Muscle of leg (tissue), 11 donors: ENCODE measurements around the gene ST8SIA2. TPM values are rescaled to one million over a fixed set of nuclear protein-coding genes. Genes with fewer than 3 reads are reported as not detected.

ENCODE experiments used
- DNase-seq: peaks from one replicate; pipeline ENCODE4 v3.0.0; 2013
- H3K27ac ChIP-seq: one replicate; pipeline ENCODE4 v1.5.1; 2013; ENCODE audit warnings: mild to moderate bottlenecking, low read length, control low read depth
- H3K27me3 ChIP-seq: one replicate; pipeline ENCODE4 v1.6.1; 2013; ENCODE audit warnings: low read length; ENCODE audit not compliant: control insufficient read depth, insufficient read depth
- H3K36me3 ChIP-seq: one replicate; pipeline ENCODE4 v1.6.1; 2013; ENCODE audit warnings: low read length; ENCODE audit not compliant: control insufficient read depth, insufficient read depth
- H3K4me1 ChIP-seq: one replicate; pipeline ENCODE4 v1.6.1; 2013; ENCODE audit warnings: low read length; ENCODE audit not compliant: control insufficient read depth, insufficient read depth
- H3K4me3 ChIP-seq: one replicate; pipeline ENCODE4 v1.5.1; 2013; ENCODE audit warnings: low read length, control low read depth
- H3K9me3 ChIP-seq: replicated peaks from 2 replicates; pipeline ENCODE4 v1.6.1; 2013; ENCODE audit warnings: low read depth, low read length; ENCODE audit not compliant: control insufficient read depth
- WGBS: methylation state at CpG from one replicate; pipeline ENCODE4 v1.1.5; 2013; ENCODE audit warnings: missing lambda C conversion rate; ENCODE audit not compliant: insufficient coverage; 5-methylcytosine and 5-hydroxymethylcytosine counted together
- polyA plus RNA-seq, 8 donors: library from polyadenylated mRNA; unstranded; fragments of 120-200 nt; gene quantifications; one replicate each; pipeline versions ENCODE4 v1.2.1 to v1.2.3, GENCODE V29; 2013; ENCODE audit warnings: inconsistent platforms in 1 of 8, low replicate concordance in 1 of 8; ENCODE audit not compliant: insufficient read length in 8 of 8, insufficient read depth in 1 of 8
- total RNA-seq: library from RNA; stranded (reverse); fragments of 120-200 nt; gene quantifications from one replicate; pipeline ENCODE4 v1.2.4, GENCODE V29; 2013

ST8SIA2 gene
- total and polyA plus RNA-seq, 9 donors: 9.0 to 19.3 (median 16.9) TPM

GRCh38 chr15:92429378-92430068 lies 35.8 kb downstream of the ST8SIA2 start:
- WGBS: no CpG with 5 or more reads among the region's 2 CpGs
- no peak overlapping the region for H3K27ac ChIP-seq
- DNase-seq: no peak

GRCh38 chr15:92430069-92430440 lies 36.4 kb downstream of the ST8SIA2 start:
- WGBS: no CpG with 5 or more reads among the region's 1 CpG
- Histone ChIP-seq H3K27ac (no peak overlapping the region), H3K4me3 (no peak overlapping the region), H3K9me3 (no peaks in the 10 kb centered on the region), H3K4me1 (no peaks in the 10 kb centered on the region), H3K36me3 (peaks cover 14% of the 10 kb centered on the region), H3K27me3 (no peaks in the 10 kb centered on the region)
- no peak for DNase-seq

More at GRCh38 chr15:92429378-92430068, 35.8 kb downstream of the ST8SIA2 start:
- Histone ChIP-seq H3K4me1 (no peaks in the 10 kb centered on the region), H3K36me3 (peaks cover 12% of the 10 kb centered on the region), H3K4me3 (no peak overlapping the region), H3K27me3 (no peaks in the 10 kb centered on the region), H3K9me3 (no peaks in the 10 kb centered on the region)

GRCh38 chr15:92435145-92435544 lies 41.5 kb downstream of the ST8SIA2 start:
- H3K4me1 ChIP-seq: peaks cover 18% of the 10 kb centered on the region
- H3K27ac ChIP-seq: no peak overlapping the region
- DNase-seq: no peak
- no peaks in the 10 kb centered on the region for H3K27me3 ChIP-seq
- WGBS: 86% methylated on average over 3 of the region's 3 CpGs
- H3K9me3 ChIP-seq: no peaks in the 10 kb centered on the region
- no peak overlapping the region for H3K4me3 ChIP-seq
- H3K36me3 ChIP-seq: peaks cover 40% of the 10 kb centered on the region

GRCh38 chr15:92438471-92438870 lies 44.8 kb downstream of the ST8SIA2 start:
- no peak overlapping the region for H3K4me3 ChIP-seq
- peaks cover 18% of the 10 kb centered on the region for H3K4me1 ChIP-seq
- H3K9me3 ChIP-seq: no peaks in the 10 kb centered on the region
- H3K36me3 ChIP-seq: peaks cover 37% of the 10 kb centered on the region
- H3K27ac ChIP-seq: no peak overlapping the region
- 85% methylated on average over 10 of the region's 12 CpGs for WGBS
- no peaks in the 10 kb centered on the region for H3K27me3 ChIP-seq
- no peak for DNase-seq

GRCh38 chr15:92443381-92443780 lies 49.7 kb downstream of the ST8SIA2 start:
- 88% methylated on average over 3 of the region's 3 CpGs for WGBS
- Histone ChIP-seq H3K4me3 (no peak overlapping the region), H3K9me3 (no peaks in the 10 kb centered on the region), H3K27me3 (no peaks in the 10 kb centered on the region), H3K36me3 (peaks cover 30% of the 10 kb centered on the region), H3K27ac (no peak overlapping the region), H3K4me1 (peaks cover 17% of the 10 kb centered on the region)
- DNase-seq: no peak

DNA sequence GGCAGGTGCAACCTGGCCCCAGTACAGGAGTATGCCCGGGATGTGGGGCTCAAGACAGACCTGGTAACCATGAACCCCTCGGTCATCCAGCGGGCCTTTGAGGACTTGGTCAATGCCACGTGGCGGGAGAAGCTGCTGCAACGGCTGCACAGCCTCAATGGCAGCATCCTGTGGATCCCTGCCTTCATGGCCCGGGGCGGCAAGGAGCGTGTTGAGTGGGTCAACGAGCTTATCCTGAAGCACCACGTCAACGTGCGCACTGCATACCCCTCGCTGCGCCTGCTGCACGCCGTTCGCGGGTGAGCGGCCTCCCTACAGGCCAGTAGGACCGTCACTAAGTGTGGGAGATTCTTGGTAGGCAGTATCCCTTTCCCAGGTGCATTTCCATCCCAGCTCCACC lies 51.0 kb downstream of the ST8SIA2 start:
- WGBS: 94% methylated on average over 21 of the region's 21 CpGs
- H3K9me3 ChIP-seq: no peaks in the 10 kb centered on the region

DNA sequence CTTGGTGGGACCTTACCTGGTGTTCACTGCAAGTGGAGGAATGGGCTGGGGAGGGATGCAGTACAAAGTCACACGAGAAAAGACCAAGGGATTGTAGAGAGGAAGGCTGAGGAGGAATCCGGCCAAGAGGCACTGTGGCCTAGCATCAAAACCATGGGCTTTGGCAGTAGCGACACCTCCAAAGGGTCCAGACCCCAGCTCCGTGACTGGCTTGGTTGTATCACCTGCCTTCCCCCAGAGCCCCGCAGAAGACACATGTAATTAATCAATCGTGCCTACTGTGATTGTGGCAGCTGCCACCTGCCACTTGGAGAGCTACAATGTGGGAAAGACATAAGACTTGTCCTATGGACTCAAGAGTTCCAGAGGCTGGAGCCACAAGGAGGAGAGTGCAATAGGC lies 54.7 kb downstream of the ST8SIA2 start:
- Histone ChIP-seq H3K9me3 (no peaks in the 10 kb centered on the region), H3K4me1 (no peaks in the 10 kb centered on the region), H3K27me3 (no peaks in the 10 kb centered on the region), H3K4me3 (no peak overlapping the region), H3K27ac (no peak overlapping the region), H3K36me3 (peaks cover 28% of the 10 kb centered on the region)
- 93% methylated on average over 6 of the region's 6 CpGs for WGBS
- no peak for DNase-seq

More for the DNA sequence above, 51.0 kb downstream of the ST8SIA2 start:
- peaks cover 4% of the 10 kb centered on the region for H3K4me1 ChIP-seq
- peaks cover 28% of the 10 kb centered on the region for H3K36me3 ChIP-seq
- H3K4me3 ChIP-seq: no peak overlapping the region
- H3K27me3 ChIP-seq: no peaks in the 10 kb centered on the region
- no peak overlapping the region for H3K27ac ChIP-seq
- no peak for DNase-seq

GRCh38 chr15:92449476-92449875 lies 55.8 kb downstream of the ST8SIA2 start:
- no peak for DNase-seq
- Histone ChIP-seq H3K36me3 (peaks cover 25% of the 10 kb centered on the region), H3K27ac (no peak overlapping the region), H3K4me1 (no peaks in the 10 kb centered on the region), H3K9me3 (no peaks in the 10 kb centered on the region), H3K27me3 (no peaks in the 10 kb centered on the region), H3K4me3 (no peak overlapping the region)
- whole genome bisulfite sequencing: no CpG with 5 or more reads among the region's 2 CpGs

DNA sequence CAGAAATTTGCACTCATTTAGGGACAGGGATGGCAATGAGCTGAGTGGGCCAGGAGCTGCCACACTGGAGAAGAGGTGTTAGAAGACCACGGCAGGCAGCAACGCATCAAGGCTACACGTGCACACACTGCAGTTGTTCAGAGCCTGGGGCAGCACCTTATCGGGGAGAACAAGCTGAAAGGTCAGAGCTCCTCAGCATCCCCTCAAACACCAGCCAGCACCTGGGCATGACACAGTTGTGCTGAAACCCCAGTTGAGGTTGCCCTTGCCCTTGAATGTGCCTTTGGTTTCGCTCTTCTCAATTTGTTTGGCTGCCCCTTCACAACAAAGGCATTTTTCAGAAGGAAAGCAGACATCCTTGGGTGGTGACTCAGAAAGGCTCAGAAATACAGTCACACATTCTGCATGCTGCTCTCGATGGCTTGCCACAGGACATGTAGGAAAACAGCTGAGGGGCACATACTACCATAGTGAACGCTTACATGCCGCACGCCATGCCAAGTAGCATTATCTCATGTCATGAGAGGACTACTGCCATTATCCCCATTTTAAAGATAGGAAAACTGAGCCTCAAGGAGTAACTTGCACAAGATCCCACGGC lies 57.6 kb downstream of the ST8SIA2 start:
- 97% methylated on average over 9 of the region's 10 CpGs for WGBS
- no peaks in the 10 kb centered on the region for H3K27me3 ChIP-seq
- H3K4me3 ChIP-seq: no peak overlapping the region
- H3K4me1 ChIP-seq: no peaks in the 10 kb centered on the region
- no peak overlapping the region for H3K27ac ChIP-seq
- H3K36me3 ChIP-seq: peaks cover 19% of the 10 kb centered on the region
- no peak for DNase-seq
- H3K9me3 ChIP-seq: no peaks in the 10 kb centered on the region

- Histone ChIP-seq H3K27me3 (no peaks in the 10 kb centered on the region), H3K36me3 (peaks cover 19% of the 10 kb centered on the region), H3K4me3 (no peak overlapping the region), H3K4me1 (no peaks in the 10 kb centered on the region), H3K9me3 (no peaks in the 10 kb centered on the region), H3K27ac (no peak overlapping the region)
- no peak for DNase-seq
- whole genome bisulfite sequencing: no CpG with 5 or more reads among the region's 3 CpGs
Measured at GRCh38 chr15:92452143-92452542, 58.5 kb downstream of the ST8SIA2 start.
